ENCODE results near the gene REXO4.

DNA sequence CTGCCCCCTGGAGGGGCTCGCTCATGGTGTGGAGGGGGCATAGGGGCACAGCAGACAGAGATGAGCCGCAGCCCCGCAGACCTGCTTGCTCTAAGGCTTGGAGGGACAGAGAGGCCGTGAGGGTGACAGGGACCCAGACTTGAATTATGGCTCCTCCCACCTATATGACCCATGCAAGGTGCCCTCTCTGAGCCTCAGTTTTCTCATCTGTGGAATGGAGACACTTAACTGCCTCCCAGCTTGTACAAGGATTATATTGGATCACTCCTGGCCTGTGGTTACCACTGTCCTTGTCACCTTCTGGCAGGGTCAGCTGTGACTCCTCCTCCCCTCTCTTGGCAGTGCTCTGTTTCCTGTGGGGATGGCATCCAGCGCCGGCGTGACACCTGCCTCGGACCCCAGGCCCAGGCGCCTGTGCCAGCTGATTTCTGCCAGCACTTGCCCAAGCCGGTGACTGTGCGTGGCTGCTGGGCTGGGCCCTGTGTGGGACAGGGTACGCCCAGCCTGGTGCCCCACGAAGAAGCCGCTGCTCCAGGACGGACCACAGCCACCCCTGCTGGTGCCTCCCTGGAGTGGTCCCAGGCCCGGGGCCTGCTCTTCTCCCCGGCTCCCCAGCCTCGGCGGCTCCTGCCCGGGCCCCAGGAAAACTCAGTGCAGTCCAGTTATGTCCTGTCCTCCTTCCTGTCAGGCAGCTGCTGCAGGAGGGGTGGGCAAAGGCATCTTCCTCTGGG, 37.3 kb upstream of the REXO4 start:
- TF ChIP-seq, protein P1, sequence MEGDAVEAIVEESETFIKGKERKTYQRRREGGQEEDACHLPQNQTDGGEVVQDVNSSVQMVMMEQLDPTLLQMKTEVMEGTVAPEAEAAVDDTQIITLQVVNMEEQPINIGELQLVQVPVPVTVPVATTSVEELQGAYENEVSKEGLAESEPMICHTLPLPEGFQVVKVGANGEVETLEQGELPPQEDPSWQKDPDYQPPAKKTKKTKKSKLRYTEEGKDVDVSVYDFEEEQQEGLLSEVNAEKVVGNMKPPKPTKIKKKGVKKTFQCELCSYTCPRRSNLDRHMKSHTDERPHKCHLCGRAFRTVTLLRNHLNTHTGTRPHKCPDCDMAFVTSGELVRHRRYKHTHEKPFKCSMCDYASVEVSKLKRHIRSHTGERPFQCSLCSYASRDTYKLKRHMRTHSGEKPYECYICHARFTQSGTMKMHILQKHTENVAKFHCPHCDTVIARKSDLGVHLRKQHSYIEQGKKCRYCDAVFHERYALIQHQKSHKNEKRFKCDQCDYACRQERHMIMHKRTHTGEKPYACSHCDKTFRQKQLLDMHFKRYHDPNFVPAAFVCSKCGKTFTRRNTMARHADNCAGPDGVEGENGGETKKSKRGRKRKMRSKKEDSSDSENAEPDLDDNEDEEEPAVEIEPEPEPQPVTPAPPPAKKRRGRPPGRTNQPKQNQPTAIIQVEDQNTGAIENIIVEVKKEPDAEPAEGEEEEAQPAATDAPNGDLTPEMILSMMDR (IDR thresholded peaks at IDR 0.05), result no peak
- TF ChIP-seq POLR2AphosphoS5 (IDR thresholded peaks at IDR 0.05), result no peak

Measured in transverse colon (tissue), 4 donors.